BLaER1 treated with 17β-estradiol and CSF1 and Interleukin-3, amounts not matched to agents 10 nM and 100 nM (cell line): Measurements from ENCODE around the gene SYCP2.

Source experiments
- H3K27ac ChIP-seq, 11 experiments: shearing (Covaris generic); formaldehyde crosslinking; 2 replicates each; pipeline ENCODE4 v1.8.1; 2022
- H3K27me3 ChIP-seq, 11 experiments: shearing (Covaris generic); formaldehyde crosslinking; 2 replicates each; pipeline ENCODE4 v1.8.1; 2022
- H3K36me3 ChIP-seq, 11 experiments: shearing (Covaris generic); formaldehyde crosslinking; 2 replicates each; pipeline ENCODE4 v1.8.1; 2022
- H3K4me1 ChIP-seq, 10 experiments: shearing (Covaris generic); formaldehyde crosslinking; 2 replicates each; pipeline ENCODE4 v1.8.1; 2022
- H3K4me2 ChIP-seq, 11 experiments: shearing (Covaris generic); formaldehyde crosslinking; 2 replicates each; pipeline ENCODE4 v1.8.1; 2022
- H3K4me3 ChIP-seq, 10 experiments: shearing (Covaris generic); formaldehyde crosslinking; 2 replicates each; pipeline ENCODE4 v1.8.1; 2022
- H3K9ac ChIP-seq, 11 experiments: shearing (Covaris generic); formaldehyde crosslinking; 2 replicates each; pipeline ENCODE4 v1.8.1; 2022
- H3K9me3 ChIP-seq, 11 experiments: shearing (Covaris generic); formaldehyde crosslinking; replicated peaks in 1 of 11; 2 replicates each; pipeline ENCODE4 v1.8.1; 2022
- H4K20me1 ChIP-seq, 11 experiments: shearing (Covaris generic); formaldehyde crosslinking; 2 replicates each; pipeline ENCODE4 v1.8.1; 2022
- Cebpa-rat ChIP-seq, 11 experiments: shearing (Covaris generic); IDR thresholded peaks; 2 replicates each; pipeline ENCODE4 v1.8.1; 2022

SYCP2 gene

GRCh38 chr20:59933296-59933848 is at the start of gene SYCP2:
SYCP2 (minus strand) TSS chr20:59933637; CDS start chr20:59922413, 11,224 bp downstream.
- no peak for TF ChIP-seq Cebpa-rat (IDR thresholded peaks at IDR 0.05)
- Histone ChIP-seq H3K27me3 (no peaks in the 10 kb centered on the region), H3K9me3 (peaks cover 0 to 14% (median 6%) of the 10 kb centered on the region in 11 experiments; a peak in 9 of 22 replicates), H3K9ac (no peak within 1 kb of the TSS), H3K4me3 (peak within 1 kb of the TSS in 6 of 10 experiments; percentile 1 to 48 (median 18); a peak in 7 of 20 replicates), H3K27ac (no peak within 1 kb of the TSS), H3K4me1 (peaks cover 15 to 27% (median 21%) of the 10 kb centered on the region in 10 experiments), H3K36me3 (peaks cover 0 to 10% (median 0%) of the 10 kb centered on the region in 11 experiments; a peak in 3 of 22 replicates), H4K20me1 (peaks cover 9 to 30% (median 27%) of the 10 kb centered on the region in 11 experiments; a peak in 15 of 22 replicates), H3K4me2 (peak within 1 kb of the TSS; percentile 33 to 76 (median 54))

GRCh38 chr20:59983076-59983475 is 49.6 kb upstream of the SYCP2 start:
- Histone ChIP-seq H3K27ac (no peak overlapping the region), H3K4me2 (no peak overlapping the region), H3K9ac (no peak overlapping the region), H3K4me1 (peaks cover 0 to 22% (median 9%) of the 10 kb centered on the region in 10 experiments; a peak in 16 of 20 replicates), H3K4me3 (no peak overlapping the region), H3K36me3 (no peaks in the 10 kb centered on the region), H3K27me3 (no peaks in the 10 kb centered on the region), H4K20me1 (no peaks in the 10 kb centered on the region), H3K9me3 (0 out of 22 replicates have a peak, but pooled peaks cover 0 to 5% (median 0%) of the 10 kb centered on the region in 11 experiments)
- no peak for TF ChIP-seq Cebpa-rat (IDR thresholded peaks at IDR 0.05)

- no peaks in the 10 kb centered on the region for H3K27me3 ChIP-seq
- no peaks in the 10 kb centered on the region for H3K4me1 ChIP-seq
- H3K4me2 ChIP-seq = no peak overlapping the region
- no peak overlapping the region for H3K4me3 ChIP-seq
- TF ChIP-seq Cebpa-rat (IDR thresholded peaks at IDR 0.05) = no peak
- no peaks in the 10 kb centered on the region for H4K20me1 ChIP-seq
- H3K27ac ChIP-seq = no peak overlapping the region
- H3K9me3 ChIP-seq = peaks cover 0 to 9% (median 0%) of the 10 kb centered on the region in 11 experiments; a peak in 2 of 22 replicates
- H3K9ac ChIP-seq = no peak overlapping the region
- H3K36me3 ChIP-seq = no peaks in the 10 kb centered on the region
Observed at GRCh38 chr20:59977086-59977485, 43.6 kb upstream of the SYCP2 start.

DNA sequence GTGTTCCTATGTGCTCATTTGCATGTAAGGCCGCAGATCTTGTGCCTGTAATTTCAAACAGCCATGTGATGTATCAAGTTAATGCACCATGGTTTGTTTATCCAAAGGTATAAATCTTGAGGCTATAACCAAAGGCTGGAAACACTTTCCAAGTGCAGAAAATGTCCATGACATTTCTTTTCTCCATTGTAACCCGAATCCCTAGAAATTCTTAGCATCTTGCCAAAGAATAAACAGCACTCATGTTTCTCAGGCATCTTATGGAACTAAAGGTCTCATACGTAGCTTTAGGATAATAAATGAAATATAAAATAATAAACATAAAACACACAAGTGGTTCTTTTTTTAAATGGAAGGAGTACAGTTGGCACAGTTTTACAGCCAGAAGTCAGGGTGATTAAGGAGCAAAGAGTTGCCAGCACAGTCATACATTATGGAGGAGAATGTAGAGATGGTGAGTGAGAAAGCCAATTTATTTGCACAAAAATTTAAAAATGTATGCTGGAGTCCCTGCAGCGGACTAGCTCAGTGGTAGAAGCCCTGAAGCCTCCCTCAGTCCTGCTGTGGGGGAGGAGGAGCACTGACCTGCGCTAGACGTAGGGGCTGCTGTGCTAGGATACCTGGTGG is 42.8 kb upstream of the SYCP2 start:
- Histone ChIP-seq H3K4me2 (no peak overlapping the region), H3K27ac (no peak overlapping the region), H3K4me1 (no peaks in the 10 kb centered on the region), H4K20me1 (no peaks in the 10 kb centered on the region), H3K36me3 (no peaks in the 10 kb centered on the region), H3K27me3 (no peaks in the 10 kb centered on the region), H3K4me3 (no peak overlapping the region), H3K9me3 (peaks cover 0 to 9% (median 0%) of the 10 kb centered on the region in 11 experiments; a peak in 2 of 22 replicates), H3K9ac (no peak overlapping the region)
- no peak for TF ChIP-seq Cebpa-rat (IDR thresholded peaks at IDR 0.05)

DNA sequence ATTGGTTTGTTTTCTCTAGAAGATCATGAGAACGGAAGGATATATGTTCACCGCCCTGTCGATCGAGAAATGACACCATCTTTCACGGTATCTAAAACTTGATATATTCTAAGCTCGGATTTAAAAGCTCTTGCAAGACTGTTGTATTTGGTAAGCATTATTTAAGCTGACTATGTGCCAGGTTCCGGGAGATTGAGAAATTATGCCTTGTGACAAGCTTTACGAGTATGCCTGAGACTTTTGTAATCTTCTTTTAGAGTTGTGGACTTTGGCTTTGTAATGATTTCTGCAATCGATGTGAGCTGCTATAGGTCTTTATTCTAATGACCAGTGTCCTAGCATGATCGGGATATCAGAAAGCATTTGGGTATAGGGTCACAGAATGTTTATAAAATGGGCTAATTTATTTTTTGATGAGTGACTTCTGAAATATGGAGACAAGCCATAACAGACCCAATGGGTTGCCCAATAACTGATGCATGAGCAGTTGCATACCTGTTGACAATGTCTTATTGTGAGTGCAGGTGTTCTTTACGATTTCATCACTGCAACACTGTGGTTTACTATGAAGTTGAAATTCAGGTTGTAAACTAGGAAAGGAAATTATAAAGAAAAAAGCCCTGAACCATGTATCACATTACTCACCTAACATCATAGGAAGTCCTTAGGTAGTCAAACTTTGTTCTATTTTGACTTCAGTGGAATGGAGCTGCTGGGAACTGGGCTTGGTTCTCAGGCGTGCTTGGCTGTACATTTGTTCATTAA is 38.8 kb upstream of the SYCP2 start:
- no peaks in the 10 kb centered on the region for H3K4me1 ChIP-seq
- TF ChIP-seq Cebpa-rat (IDR thresholded peaks at IDR 0.05) = no peak
- H3K4me2 ChIP-seq = no peak overlapping the region
- no peak overlapping the region for H3K27ac ChIP-seq
- no peak overlapping the region for H3K4me3 ChIP-seq
- H3K9ac ChIP-seq = no peak overlapping the region
- H4K20me1 ChIP-seq = no peaks in the 10 kb centered on the region
- H3K36me3 ChIP-seq = no peaks in the 10 kb centered on the region
- H3K9me3 ChIP-seq = peaks cover 0 to 6% (median 0%) of the 10 kb centered on the region in 11 experiments; a peak in 2 of 22 replicates
- H3K27me3 ChIP-seq = no peaks in the 10 kb centered on the region

DNA sequence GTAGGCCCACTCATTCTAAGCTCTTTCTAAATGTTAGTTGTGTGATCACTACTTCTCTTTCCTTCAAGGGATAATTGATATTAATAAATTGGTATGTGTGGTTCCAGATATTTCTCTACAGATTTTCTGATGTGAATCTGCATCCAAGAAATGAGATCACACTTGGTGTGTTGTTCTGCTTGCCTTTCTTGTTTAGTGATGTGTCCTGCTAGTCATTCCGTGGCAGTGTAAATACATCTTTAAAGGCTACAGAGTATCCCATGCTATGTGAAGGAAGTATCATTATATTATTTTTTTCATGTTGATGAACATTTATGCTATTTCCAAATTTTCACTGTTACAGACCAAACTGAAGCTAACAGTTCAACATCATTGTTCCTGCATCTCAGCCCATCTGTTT is 38.0 kb upstream of the SYCP2 start:
- no peaks in the 10 kb centered on the region for H3K4me1 ChIP-seq
- H3K27me3 ChIP-seq = no peaks in the 10 kb centered on the region
- no peaks in the 10 kb centered on the region for H3K36me3 ChIP-seq
- H4K20me1 ChIP-seq = no peaks in the 10 kb centered on the region
- no peak overlapping the region for H3K9ac ChIP-seq
- TF ChIP-seq Cebpa-rat (IDR thresholded peaks at IDR 0.05) = no peak
- peaks cover 0 to 6% (median 0%) of the 10 kb centered on the region in 11 experiments; a peak in 2 of 22 replicates for H3K9me3 ChIP-seq
- no peak overlapping the region for H3K27ac ChIP-seq
- H3K4me2 ChIP-seq = no peak overlapping the region
- no peak overlapping the region for H3K4me3 ChIP-seq

DNA sequence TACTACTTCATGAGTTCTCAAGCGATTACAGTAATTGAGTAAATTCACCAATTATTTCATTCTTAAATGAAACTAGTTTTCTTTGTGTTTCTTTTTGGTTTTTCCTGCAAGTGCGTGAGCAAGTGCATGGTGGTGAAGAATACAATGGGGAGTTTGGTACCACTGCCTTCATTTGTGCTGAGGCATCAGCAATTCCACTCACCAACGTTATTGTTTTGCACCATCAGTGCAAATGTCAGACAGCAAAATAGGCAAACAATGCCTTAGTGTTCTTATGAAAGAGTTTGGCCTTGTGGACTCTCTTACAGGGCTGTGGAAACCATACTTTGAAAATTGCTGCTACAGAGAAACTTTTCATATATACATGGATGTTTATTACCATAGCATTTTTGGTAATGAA is 33.0 kb upstream of the SYCP2 start:
- Histone ChIP-seq H3K9me3 (no peaks in the 10 kb centered on the region), H3K4me3 (no peak overlapping the region), H3K4me2 (no peak overlapping the region), H4K20me1 (no peaks in the 10 kb centered on the region), H3K27me3 (no peaks in the 10 kb centered on the region), H3K4me1 (no peaks in the 10 kb centered on the region), H3K36me3 (no peaks in the 10 kb centered on the region), H3K9ac (no peak overlapping the region), H3K27ac (no peak overlapping the region)
- TF ChIP-seq Cebpa-rat (IDR thresholded peaks at IDR 0.05) = no peak

- Histone ChIP-seq H3K4me1 (no peaks in the 10 kb centered on the region), H3K27ac (no peak overlapping the region), H3K27me3 (no peaks in the 10 kb centered on the region), H4K20me1 (no peaks in the 10 kb centered on the region), H3K4me3 (no peak overlapping the region), H3K9ac (no peak overlapping the region), H3K9me3 (no peaks in the 10 kb centered on the region), H3K4me2 (no peak overlapping the region), H3K36me3 (no peaks in the 10 kb centered on the region)
- no peak for TF ChIP-seq Cebpa-rat (IDR thresholded peaks at IDR 0.05)
Observed at GRCh38 chr20:59962155-59962554, 28.7 kb upstream of the SYCP2 start.

- Histone ChIP-seq H3K9me3 (no peaks in the 10 kb centered on the region), H3K4me1 (no peaks in the 10 kb centered on the region), H3K27ac (no peak overlapping the region), H4K20me1 (no peaks in the 10 kb centered on the region), H3K4me2 (no peak overlapping the region), H3K9ac (no peak overlapping the region), H3K4me3 (no peak overlapping the region), H3K36me3 (no peaks in the 10 kb centered on the region), H3K27me3 (no peaks in the 10 kb centered on the region)
- TF ChIP-seq Cebpa-rat (IDR thresholded peaks at IDR 0.05) = no peak
Observed at GRCh38 chr20:59961423-59961822, 28.0 kb upstream of the SYCP2 start.
